WTC11 (cell line): ENCODE measurements around the gene LRRC38. TPM values are rescaled to one million over a fixed set of nuclear protein-coding genes. Genes with fewer than 3 reads are reported as not detected.

Source experiments
- ATAC-seq: fragments of 200-7000 bp; cut with Tn5 transposase; 2 replicates; pipeline ENCODE4 v1.10.0; 2021; ENCODE audit warnings: mild to moderate bottlenecking, moderate library complexity
- CTCF ChIA-PET: fragments of 300-600 bp; sonication (Branson Sonifier 250); formaldehyde crosslinking; loops from one replicate; lab custom pipeline; 2021; ENCODE audit warnings: antibody characterized with exemption; lab: Charles Lee
- POLR2A ChIA-PET: fragments of 350-600 bp; sonication (Branson Sonifier 250); formaldehyde crosslinking; loops from one replicate; lab custom pipeline; 2021; ENCODE audit warnings: antibody characterized with exemption; lab: Charles Lee
- DNase-seq: peaks from one replicate; pipeline ENCODE4 v3.0.0; 2021; ENCODE audit warnings: low spot score
- H3K27ac Mint-ChIP-seq: 2 replicates; pipeline ENCODE4 v1.8.0; 2021; ENCODE audit warnings: mixed read lengths
- H3K27me3 Mint-ChIP-seq: 2 replicates; pipeline ENCODE4 v1.8.0; 2021; ENCODE audit warnings: low read depth, mild to moderate bottlenecking, moderate library complexity, mixed read lengths
- H3K36me3 Mint-ChIP-seq: 2 replicates; pipeline ENCODE4 v1.8.0; 2021; ENCODE audit warnings: mixed read lengths
- H3K4me1 Mint-ChIP-seq: 2 replicates; pipeline ENCODE4 v1.8.0; 2022; ENCODE audit warnings: mixed read lengths
- H3K4me3 Mint-ChIP-seq: 2 replicates; pipeline ENCODE4 v1.8.0; 2021; ENCODE audit warnings: mild to moderate bottlenecking, moderate library complexity, mixed read lengths
- H3K9me3 Mint-ChIP-seq: 2 replicates; pipeline ENCODE4 v1.8.0; 2021; ENCODE audit warnings: mixed read lengths
- ATF3 ChIP-seq: sonication (generic); formaldehyde crosslinking; conservative IDR thresholded peaks from 2 replicates; pipeline ENCODE4 v1.8.1; 2022; ENCODE audit warnings: mild to moderate bottlenecking, missing genetic modification reagents
- FOXJ3 ChIP-seq: sonication (generic); formaldehyde crosslinking; IDR thresholded peaks from 2 replicates; pipeline ENCODE4 v1.9.0; 2021; ENCODE audit warnings: missing genetic modification reagents, mild to moderate bottlenecking, borderline replicate concordance
- HMGXB4 ChIP-seq: sonication (generic); formaldehyde crosslinking; IDR thresholded peaks from 2 replicates; pipeline ENCODE4 v1.8.1; 2023; ENCODE audit warnings: mild to moderate bottlenecking, moderate library complexity, missing genetic modification reagents
- JUN ChIP-seq: sonication (generic); formaldehyde crosslinking; IDR thresholded peaks from 2 replicates; pipeline ENCODE4 v1.8.0; 2023; ENCODE audit warnings: mild to moderate bottlenecking, missing genetic modification reagents
- MYBL2 ChIP-seq: sonication (generic); formaldehyde crosslinking; IDR thresholded peaks from 2 replicates; pipeline ENCODE4 v1.8.1; 2023; ENCODE audit warnings: mild to moderate bottlenecking, moderate library complexity, missing genetic modification reagents
- NFATC4 ChIP-seq: fragments of 250-450 bp; sonication (Bioruptor Pico); IDR thresholded peaks from 2 replicates; pipeline ENCODE4 v1.9.0; 2021; ENCODE audit warnings: mild to moderate bottlenecking
- NFE2L1 ChIP-seq: sonication (generic); formaldehyde crosslinking; IDR thresholded peaks from 2 replicates; pipeline ENCODE4 v1.8.1; 2023; ENCODE audit warnings: missing genetic modification reagents
- ZBTB43 ChIP-seq: sonication (generic); formaldehyde crosslinking; IDR thresholded peaks from 2 replicates; pipeline ENCODE4 v1.8.1; 2023; ENCODE audit warnings: mild to moderate bottlenecking, missing genetic modification reagents
- ZNF317 ChIP-seq: sonication (generic); formaldehyde crosslinking; IDR thresholded peaks from 2 replicates; pipeline ENCODE4 v1.8.1; 2023; ENCODE audit warnings: low read depth, mild to moderate bottlenecking, moderate library complexity, missing genetic modification reagents, borderline replicate concordance
- ZNF396 ChIP-seq: fragments of 250-450 bp; sonication (Bioruptor Pico); IDR thresholded peaks from 2 replicates; pipeline ENCODE4 v1.8.0; 2021; ENCODE audit warnings: mild to moderate bottlenecking, moderate library complexity, borderline replicate concordance
- ZNF671 ChIP-seq: fragments of 250-450 bp; sonication (Bioruptor Pico); IDR thresholded peaks from 2 replicates; pipeline ENCODE4 v1.8.0; 2021; ENCODE audit warnings: mild to moderate bottlenecking
- total RNA-seq: library from RNA; stranded (reverse); gene quantifications from 3 replicates; pipeline ENCODE4 v1.2.3, GENCODE V29; 2021
- TF ChIP-seq, protein P1 (sequence below): sonication (generic); formaldehyde crosslinking; IDR thresholded peaks from 2 replicates; pipeline ENCODE4 v1.8.1; 2023; ENCODE audit warnings: mild to moderate bottlenecking, missing genetic modification reagents, borderline replicate concordance
- TF ChIP-seq, protein P2 (sequence below): fragments of 250-450 bp; sonication (Bioruptor Pico); IDR thresholded peaks from 2 replicates; pipeline ENCODE4 v1.9.0; 2021; ENCODE audit warnings: mild to moderate bottlenecking, borderline replicate concordance
- TF ChIP-seq, protein P3 (sequence below): sonication (generic); formaldehyde crosslinking; IDR thresholded peaks from 2 replicates; pipeline ENCODE4 v1.8.0; 2022; ENCODE audit warnings: mild to moderate bottlenecking, missing genetic modification reagents
- TF ChIP-seq, protein P4 (sequence below): sonication (generic); formaldehyde crosslinking; IDR thresholded peaks from 2 replicates; pipeline ENCODE4 v1.8.0; 2023; ENCODE audit warnings: mild to moderate bottlenecking, missing genetic modification reagents
- TF ChIP-seq, protein P5 (sequence below): sonication (generic); formaldehyde crosslinking; IDR thresholded peaks from 2 replicates; pipeline ENCODE4 v1.8.1; 2023; ENCODE audit warnings: mild to moderate bottlenecking, missing genetic modification reagents

LRRC38 gene
- total RNA-seq, 1 experiment from 2014 or later = 0.15 TPM

DNA sequence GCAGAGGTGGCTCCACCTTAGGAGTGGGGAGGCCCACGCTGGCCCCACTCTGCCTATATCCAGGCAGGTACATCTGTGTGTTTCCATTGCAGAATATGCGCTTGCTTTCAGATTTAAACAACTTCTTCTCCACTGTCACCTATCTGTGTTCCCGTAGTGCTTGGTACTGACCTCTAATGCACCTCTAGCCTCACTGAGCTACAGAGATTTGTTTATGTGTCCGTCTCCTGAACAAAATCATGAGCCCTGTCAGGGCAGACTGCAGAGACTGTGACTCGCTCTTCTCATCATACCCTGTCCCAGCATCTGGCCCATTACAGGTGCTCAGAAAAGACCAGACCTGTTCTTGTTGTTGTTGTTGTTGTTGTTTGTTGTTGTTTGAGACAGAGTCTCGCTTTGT, 14.5 kb upstream of the LRRC38 start:
- TF ChIP-seq, protein P1, sequence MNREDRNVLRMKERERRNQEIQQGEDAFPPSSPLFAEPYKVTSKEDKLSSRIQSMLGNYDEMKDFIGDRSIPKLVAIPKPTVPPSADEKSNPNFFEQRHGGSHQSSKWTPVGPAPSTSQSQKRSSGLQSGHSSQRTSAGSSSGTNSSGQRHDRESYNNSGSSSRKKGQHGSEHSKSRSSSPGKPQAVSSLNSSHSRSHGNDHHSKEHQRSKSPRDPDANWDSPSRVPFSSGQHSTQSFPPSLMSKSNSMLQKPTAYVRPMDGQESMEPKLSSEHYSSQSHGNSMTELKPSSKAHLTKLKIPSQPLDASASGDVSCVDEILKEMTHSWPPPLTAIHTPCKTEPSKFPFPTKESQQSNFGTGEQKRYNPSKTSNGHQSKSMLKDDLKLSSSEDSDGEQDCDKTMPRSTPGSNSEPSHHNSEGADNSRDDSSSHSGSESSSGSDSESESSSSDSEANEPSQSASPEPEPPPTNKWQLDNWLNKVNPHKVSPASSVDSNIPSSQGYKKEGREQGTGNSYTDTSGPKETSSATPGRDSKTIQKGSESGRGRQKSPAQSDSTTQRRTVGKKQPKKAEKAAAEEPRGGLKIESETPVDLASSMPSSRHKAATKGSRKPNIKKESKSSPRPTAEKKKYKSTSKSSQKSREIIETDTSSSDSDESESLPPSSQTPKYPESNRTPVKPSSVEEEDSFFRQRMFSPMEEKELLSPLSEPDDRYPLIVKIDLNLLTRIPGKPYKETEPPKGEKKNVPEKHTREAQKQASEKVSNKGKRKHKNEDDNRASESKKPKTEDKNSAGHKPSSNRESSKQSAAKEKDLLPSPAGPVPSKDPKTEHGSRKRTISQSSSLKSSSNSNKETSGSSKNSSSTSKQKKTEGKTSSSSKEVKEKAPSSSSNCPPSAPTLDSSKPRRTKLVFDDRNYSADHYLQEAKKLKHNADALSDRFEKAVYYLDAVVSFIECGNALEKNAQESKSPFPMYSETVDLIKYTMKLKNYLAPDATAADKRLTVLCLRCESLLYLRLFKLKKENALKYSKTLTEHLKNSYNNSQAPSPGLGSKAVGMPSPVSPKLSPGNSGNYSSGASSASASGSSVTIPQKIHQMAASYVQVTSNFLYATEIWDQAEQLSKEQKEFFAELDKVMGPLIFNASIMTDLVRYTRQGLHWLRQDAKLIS = no peak
- TF ChIP-seq HMGXB4 (CRISPR knock-in tag) = no peak
- TF ChIP-seq, protein P2, sequence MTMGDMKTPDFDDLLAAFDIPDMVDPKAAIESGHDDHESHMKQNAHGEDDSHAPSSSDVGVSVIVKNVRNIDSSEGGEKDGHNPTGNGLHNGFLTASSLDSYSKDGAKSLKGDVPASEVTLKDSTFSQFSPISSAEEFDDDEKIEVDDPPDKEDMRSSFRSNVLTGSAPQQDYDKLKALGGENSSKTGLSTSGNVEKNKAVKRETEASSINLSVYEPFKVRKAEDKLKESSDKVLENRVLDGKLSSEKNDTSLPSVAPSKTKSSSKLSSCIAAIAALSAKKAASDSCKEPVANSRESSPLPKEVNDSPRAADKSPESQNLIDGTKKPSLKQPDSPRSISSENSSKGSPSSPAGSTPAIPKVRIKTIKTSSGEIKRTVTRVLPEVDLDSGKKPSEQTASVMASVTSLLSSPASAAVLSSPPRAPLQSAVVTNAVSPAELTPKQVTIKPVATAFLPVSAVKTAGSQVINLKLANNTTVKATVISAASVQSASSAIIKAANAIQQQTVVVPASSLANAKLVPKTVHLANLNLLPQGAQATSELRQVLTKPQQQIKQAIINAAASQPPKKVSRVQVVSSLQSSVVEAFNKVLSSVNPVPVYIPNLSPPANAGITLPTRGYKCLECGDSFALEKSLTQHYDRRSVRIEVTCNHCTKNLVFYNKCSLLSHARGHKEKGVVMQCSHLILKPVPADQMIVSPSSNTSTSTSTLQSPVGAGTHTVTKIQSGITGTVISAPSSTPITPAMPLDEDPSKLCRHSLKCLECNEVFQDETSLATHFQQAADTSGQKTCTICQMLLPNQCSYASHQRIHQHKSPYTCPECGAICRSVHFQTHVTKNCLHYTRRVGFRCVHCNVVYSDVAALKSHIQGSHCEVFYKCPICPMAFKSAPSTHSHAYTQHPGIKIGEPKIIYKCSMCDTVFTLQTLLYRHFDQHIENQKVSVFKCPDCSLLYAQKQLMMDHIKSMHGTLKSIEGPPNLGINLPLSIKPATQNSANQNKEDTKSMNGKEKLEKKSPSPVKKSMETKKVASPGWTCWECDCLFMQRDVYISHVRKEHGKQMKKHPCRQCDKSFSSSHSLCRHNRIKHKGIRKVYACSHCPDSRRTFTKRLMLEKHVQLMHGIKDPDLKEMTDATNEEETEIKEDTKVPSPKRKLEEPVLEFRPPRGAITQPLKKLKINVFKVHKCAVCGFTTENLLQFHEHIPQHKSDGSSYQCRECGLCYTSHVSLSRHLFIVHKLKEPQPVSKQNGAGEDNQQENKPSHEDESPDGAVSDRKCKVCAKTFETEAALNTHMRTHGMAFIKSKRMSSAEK (CRISPR knock-in tag) = no peak
- no peak for TF ChIP-seq FOXJ3 (CRISPR knock-in tag)
- no peak for TF ChIP-seq ZNF317 (CRISPR knock-in tag)
- TF ChIP-seq JUN = no peak
- TF ChIP-seq ZNF396 (CRISPR knock-in tag) = no peak
- Mint-ChIP-seq H3K27me3 (no peaks in the 10 kb centered on the region; the same call in 1 of the 2 replicates), H3K4me1 (peaks cover 6% of the 10 kb centered on the region), H3K4me3 (no peak overlapping the region), H3K27ac (no peak overlapping the region), H3K9me3 (peaks cover 5% of the 10 kb centered on the region), H3K36me3 (0 out of 2 replicates have a peak, but pooled peaks cover 3% of the 10 kb centered on the region)
- ATAC-seq (no peak), DNase-seq (no peak)
- ChIA-PET POLR2A (no interaction called here), CTCF (no interaction called here)

DNA sequence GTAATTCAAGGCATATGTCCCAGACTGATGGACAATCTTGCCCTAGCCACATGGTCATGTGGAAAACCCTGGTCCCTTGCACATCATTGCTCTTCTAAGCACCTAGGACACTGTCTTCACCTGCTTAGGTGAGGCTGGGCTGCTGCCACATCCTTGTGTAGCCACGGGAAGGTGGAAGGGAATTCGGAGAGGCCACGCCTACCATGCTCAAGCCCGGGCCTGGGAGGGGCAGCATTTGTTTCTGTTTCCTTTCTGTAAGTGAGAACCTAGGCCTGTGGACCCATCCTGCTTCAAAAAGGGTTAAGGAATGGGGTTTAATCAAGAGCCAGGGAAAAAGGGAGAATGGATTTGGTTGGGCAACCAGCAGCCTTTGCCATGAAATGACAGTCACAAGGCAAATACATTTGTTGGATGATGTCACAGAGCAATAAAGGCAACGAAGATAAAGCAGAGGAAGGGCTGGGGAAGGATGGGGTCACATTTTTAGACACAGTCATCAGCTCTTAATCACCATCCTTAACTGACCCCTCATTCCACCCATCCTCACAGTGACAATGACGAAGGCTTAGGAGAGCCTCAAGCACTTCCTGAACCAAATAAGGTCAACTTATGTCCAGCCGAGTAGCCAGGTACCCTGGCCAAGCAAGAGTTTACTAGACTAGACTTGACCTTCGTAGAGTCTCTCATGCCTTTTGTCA, 10.1 kb upstream of the LRRC38 start:
- peaks cover 6% of the 10 kb centered on the region for H3K4me1 Mint-ChIP-seq
- peaks cover 10% of the 10 kb centered on the region for H3K9me3 Mint-ChIP-seq
- POLR2A ChIA-PET = interaction anchor here (0.5 kb wide), 1 partner anchor 121 kb away, joined by 4 read pairs; no protein-coding TSS in a partner anchor
- ATAC-seq (peak; percentile 90), DNase-seq (peak; percentile 49)
- H3K36me3 Mint-ChIP-seq = 0 out of 2 replicates have a peak, but pooled peaks cover 3% of the 10 kb centered on the region
- H3K27ac Mint-ChIP-seq = no peak overlapping the region
- peaks cover 11% of the 10 kb centered on the region for H3K27me3 Mint-ChIP-seq
- CTCF ChIA-PET = no interaction called here
- H3K4me3 Mint-ChIP-seq = no peak overlapping the region
- TF ChIP-seq NFATC4 (CRISPR knock-in tag) = no peak
- no peak for TF ChIP-seq ZBTB43 (CRISPR knock-in tag)
- TF ChIP-seq ATF3 (CRISPR knock-in tag) = no peak
- TF ChIP-seq, protein P3, sequence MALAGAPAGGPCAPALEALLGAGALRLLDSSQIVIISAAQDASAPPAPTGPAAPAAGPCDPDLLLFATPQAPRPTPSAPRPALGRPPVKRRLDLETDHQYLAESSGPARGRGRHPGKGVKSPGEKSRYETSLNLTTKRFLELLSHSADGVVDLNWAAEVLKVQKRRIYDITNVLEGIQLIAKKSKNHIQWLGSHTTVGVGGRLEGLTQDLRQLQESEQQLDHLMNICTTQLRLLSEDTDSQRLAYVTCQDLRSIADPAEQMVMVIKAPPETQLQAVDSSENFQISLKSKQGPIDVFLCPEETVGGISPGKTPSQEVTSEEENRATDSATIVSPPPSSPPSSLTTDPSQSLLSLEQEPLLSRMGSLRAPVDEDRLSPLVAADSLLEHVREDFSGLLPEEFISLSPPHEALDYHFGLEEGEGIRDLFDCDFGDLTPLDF (CRISPR knock-in tag) = no peak
- TF ChIP-seq ZNF671 (CRISPR knock-in tag) = no peak
- TF ChIP-seq, protein P4, sequence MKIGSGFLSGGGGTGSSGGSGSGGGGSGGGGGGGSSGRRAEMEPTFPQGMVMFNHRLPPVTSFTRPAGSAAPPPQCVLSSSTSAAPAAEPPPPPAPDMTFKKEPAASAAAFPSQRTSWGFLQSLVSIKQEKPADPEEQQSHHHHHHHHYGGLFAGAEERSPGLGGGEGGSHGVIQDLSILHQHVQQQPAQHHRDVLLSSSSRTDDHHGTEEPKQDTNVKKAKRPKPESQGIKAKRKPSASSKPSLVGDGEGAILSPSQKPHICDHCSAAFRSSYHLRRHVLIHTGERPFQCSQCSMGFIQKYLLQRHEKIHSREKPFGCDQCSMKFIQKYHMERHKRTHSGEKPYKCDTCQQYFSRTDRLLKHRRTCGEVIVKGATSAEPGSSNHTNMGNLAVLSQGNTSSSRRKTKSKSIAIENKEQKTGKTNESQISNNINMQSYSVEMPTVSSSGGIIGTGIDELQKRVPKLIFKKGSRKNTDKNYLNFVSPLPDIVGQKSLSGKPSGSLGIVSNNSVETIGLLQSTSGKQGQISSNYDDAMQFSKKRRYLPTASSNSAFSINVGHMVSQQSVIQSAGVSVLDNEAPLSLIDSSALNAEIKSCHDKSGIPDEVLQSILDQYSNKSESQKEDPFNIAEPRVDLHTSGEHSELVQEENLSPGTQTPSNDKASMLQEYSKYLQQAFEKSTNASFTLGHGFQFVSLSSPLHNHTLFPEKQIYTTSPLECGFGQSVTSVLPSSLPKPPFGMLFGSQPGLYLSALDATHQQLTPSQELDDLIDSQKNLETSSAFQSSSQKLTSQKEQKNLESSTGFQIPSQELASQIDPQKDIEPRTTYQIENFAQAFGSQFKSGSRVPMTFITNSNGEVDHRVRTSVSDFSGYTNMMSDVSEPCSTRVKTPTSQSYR (CRISPR knock-in tag) = no peak
- TF ChIP-seq, protein P5, sequence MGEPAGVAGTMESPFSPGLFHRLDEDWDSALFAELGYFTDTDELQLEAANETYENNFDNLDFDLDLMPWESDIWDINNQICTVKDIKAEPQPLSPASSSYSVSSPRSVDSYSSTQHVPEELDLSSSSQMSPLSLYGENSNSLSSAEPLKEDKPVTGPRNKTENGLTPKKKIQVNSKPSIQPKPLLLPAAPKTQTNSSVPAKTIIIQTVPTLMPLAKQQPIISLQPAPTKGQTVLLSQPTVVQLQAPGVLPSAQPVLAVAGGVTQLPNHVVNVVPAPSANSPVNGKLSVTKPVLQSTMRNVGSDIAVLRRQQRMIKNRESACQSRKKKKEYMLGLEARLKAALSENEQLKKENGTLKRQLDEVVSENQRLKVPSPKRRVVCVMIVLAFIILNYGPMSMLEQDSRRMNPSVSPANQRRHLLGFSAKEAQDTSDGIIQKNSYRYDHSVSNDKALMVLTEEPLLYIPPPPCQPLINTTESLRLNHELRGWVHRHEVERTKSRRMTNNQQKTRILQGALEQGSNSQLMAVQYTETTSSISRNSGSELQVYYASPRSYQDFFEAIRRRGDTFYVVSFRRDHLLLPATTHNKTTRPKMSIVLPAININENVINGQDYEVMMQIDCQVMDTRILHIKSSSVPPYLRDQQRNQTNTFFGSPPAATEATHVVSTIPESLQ = no peak
- TF ChIP-seq NFE2L1 (CRISPR knock-in tag) = no peak
- TF ChIP-seq MYBL2 (CRISPR knock-in tag) = no peak
